Effector memory CD8-positive, alpha-beta T cell (primary cell): ENCODE measurements around the gene COMMD8.
"Not testable (repeated sequence)": the region's sequence is repeated elsewhere in the genome, so short reads cannot be mapped to it uniquely, and the experiment has no call there.

Experiments
- ATAC-seq: fragments of 150-1000 bp; cut with Tn5 transposase; replicated peaks from 2 replicates; pipeline ENCODE4 v1.10.0; 2021; ENCODE audit warnings: mild to moderate bottlenecking, moderate library complexity
- DNase-seq, 3 experiments: peaks; one replicate each; pipeline ENCODE4 v3.0.0; 2021
- H3K27ac Mint-ChIP-seq, 2 donors: one replicate each; pipeline ENCODE4 v1.8.0; 2022; ENCODE audit warnings: mild to moderate bottlenecking in 2 of 2, mixed read lengths in 2 of 2, moderate library complexity in 2 of 2
- H3K27me3 Mint-ChIP-seq, 2 donors: one replicate each; pipeline ENCODE4 v1.8.0; 2022; ENCODE audit warnings: mixed read lengths in 2 of 2
- H3K36me3 Mint-ChIP-seq: one replicate; pipeline ENCODE4 v1.8.0; 2022; ENCODE audit warnings: mild to moderate bottlenecking, moderate library complexity, mixed read lengths; ENCODE audit not compliant: insufficient read depth
- H3K4me1 Mint-ChIP-seq, 2 donors: one replicate each; pipeline ENCODE4 v1.8.0; 2022; ENCODE audit warnings: low read depth in 2 of 2, mixed read lengths in 2 of 2
- H3K4me3 Mint-ChIP-seq, 2 donors: one replicate each; pipeline ENCODE4 v1.8.0; 2022; ENCODE audit warnings: mild to moderate bottlenecking in 2 of 2, mixed read lengths in 2 of 2, moderate library complexity in 2 of 2
- H3K9me3 Mint-ChIP-seq, 2 donors: one replicate each; pipeline ENCODE4 v1.8.0; 2022; ENCODE audit warnings: mixed read lengths in 2 of 2
- total RNA-seq, 9 experiments: gene quantifications; one replicate each; lab custom pipeline; 2026; lab: John Stamatoyannopoulos, UW

COMMD8 gene
- 10.6 to 26.5 (median 18.6) reads per million in 9 experiments for total RNA-seq

GRCh38 chr4:47463235-47463956 is at the start of gene COMMD8:
Gene COMMD8, minus strand, starts transcription at chr4:47463702. Its CDS starts 51 bp downstream, at chr4:47463651.
- Mint-ChIP-seq H3K36me3 (peaks cover 6% of the 10 kb centered on the region), H3K4me1 (peaks cover 25 to 45% of the 10 kb centered on the region in 2 donors), H3K27ac (peak within 1 kb of the TSS; percentile 91 to 92), H3K27me3 (no peaks in the 10 kb centered on the region), H3K4me3 (peak within 1 kb of the TSS; percentile 87 to 90), H3K9me3 (no peaks in the 10 kb centered on the region)
- DNase-seq (peak; percentile 98), ATAC-seq (peak; percentile 91)

- H3K4me3 Mint-ChIP-seq = no peak overlapping the region
- peak; percentile 45 for ATAC-seq
- H3K27ac Mint-ChIP-seq = peak overlapping the region; percentile 5 to 54
- no peaks in the 10 kb centered on the region for H3K27me3 Mint-ChIP-seq
- DNase-seq = no peak
- peaks cover 18 to 19% of the 10 kb centered on the region in 2 donors for H3K4me1 Mint-ChIP-seq
- H3K9me3 Mint-ChIP-seq = no peaks in the 10 kb centered on the region
- peaks cover 6% of the 10 kb centered on the region for H3K36me3 Mint-ChIP-seq
Observed at GRCh38 chr4:47510506-47511143, 47.1 kb upstream of the COMMD8 start.

- Mint-ChIP-seq H3K9me3 (no peaks in the 10 kb centered on the region), H3K36me3 (no peaks in the 10 kb centered on the region), H3K27ac (no peak overlapping the region), H3K4me1 (peaks cover 9 to 12% of the 10 kb centered on the region in 2 donors), H3K4me3 (no peak overlapping the region), H3K27me3 (no peaks in the 10 kb centered on the region)
- ATAC-seq (no peak), DNase-seq (no peak)
Observed at GRCh38 chr4:47505666-47506065, 42.2 kb upstream of the COMMD8 start.

DNA sequence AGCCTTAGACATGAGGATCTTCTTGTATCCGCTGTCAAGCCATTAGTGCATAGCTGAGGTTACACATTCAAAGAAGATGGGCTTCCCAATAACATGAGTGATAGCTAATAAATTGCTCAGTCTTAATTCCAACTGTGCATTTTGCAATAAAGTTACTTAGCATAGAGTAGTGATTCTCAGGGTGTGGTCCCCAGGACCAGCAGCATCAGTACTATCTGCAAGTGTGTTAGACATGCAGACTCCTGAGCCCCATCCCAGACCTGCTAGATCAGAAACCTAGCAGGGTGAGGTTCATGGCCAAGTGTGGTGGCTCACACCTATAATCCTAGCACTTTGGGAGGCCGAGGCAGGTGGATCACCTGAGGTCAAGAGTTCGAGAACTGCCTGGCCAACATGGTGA is 41.6 kb upstream of the COMMD8 start:
- H3K9me3 Mint-ChIP-seq = no peaks in the 10 kb centered on the region
- H3K4me3 Mint-ChIP-seq = no peak overlapping the region
- no peaks in the 10 kb centered on the region for H3K27me3 Mint-ChIP-seq
- no peak overlapping the region for H3K27ac Mint-ChIP-seq
- no peaks in the 10 kb centered on the region for H3K36me3 Mint-ChIP-seq
- no peak for DNase-seq
- H3K4me1 Mint-ChIP-seq = peaks cover 4 to 6% of the 10 kb centered on the region in 2 donors
- ATAC-seq = no peak

GRCh38 chr4:47500776-47501175 is 37.3 kb upstream of the COMMD8 start:
- Mint-ChIP-seq H3K4me3 (no peak overlapping the region), H3K27me3 (no peaks in the 10 kb centered on the region), H3K27ac (no peak overlapping the region), H3K36me3 (no peaks in the 10 kb centered on the region), H3K9me3 (no peaks in the 10 kb centered on the region), H3K4me1 (peaks cover 4 to 11% of the 10 kb centered on the region in 2 donors)
- ATAC-seq (no peak), DNase-seq (no peak)

GRCh38 chr4:47499700-47500099 is 36.2 kb upstream of the COMMD8 start:
- H3K27me3 Mint-ChIP-seq = no peaks in the 10 kb centered on the region
- ATAC-seq (no peak), DNase-seq (no peak)
- H3K27ac Mint-ChIP-seq = no peak overlapping the region
- H3K4me3 Mint-ChIP-seq = no peak overlapping the region
- H3K4me1 Mint-ChIP-seq = peaks cover 4 to 11% of the 10 kb centered on the region in 2 donors
- H3K36me3 Mint-ChIP-seq = no peaks in the 10 kb centered on the region
- no peaks in the 10 kb centered on the region for H3K9me3 Mint-ChIP-seq

- Mint-ChIP-seq H3K4me3 (peak overlapping the region in 1 of 2 donors; percentile 7), H3K9me3 (no peaks in the 10 kb centered on the region), H3K4me1 (peaks cover 4 to 11% of the 10 kb centered on the region in 2 donors), H3K27me3 (no peaks in the 10 kb centered on the region), H3K36me3 (no peaks in the 10 kb centered on the region), H3K27ac (no peak overlapping the region)
- DNase-seq = no peak
- ATAC-seq = no peak
Observed at GRCh38 chr4:47498899-47499298, 35.4 kb upstream of the COMMD8 start.

DNA sequence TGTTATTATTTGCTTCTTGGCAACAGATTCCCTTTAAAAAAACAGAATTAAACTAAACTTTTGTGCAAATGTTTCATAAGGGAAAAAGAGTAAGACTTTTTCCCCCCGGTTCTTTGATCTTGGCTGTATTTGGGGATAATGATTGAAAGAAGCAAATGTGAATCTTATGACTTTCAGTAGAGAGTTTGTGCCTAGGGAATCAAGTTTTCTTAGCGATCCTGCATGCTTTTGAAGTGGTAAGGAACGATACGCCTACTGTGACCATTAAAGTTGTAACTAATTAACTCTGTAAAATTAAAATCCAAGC is 30.6 kb upstream of the COMMD8 start:
- H3K9me3 Mint-ChIP-seq = no peaks in the 10 kb centered on the region
- ATAC-seq (no peak), DNase-seq (no peak)
- H3K36me3 Mint-ChIP-seq = no peaks in the 10 kb centered on the region
- peaks cover 9 to 27% of the 10 kb centered on the region in 2 donors for H3K4me1 Mint-ChIP-seq
- H3K27ac Mint-ChIP-seq = no peak overlapping the region
- H3K4me3 Mint-ChIP-seq = no peak overlapping the region
- H3K27me3 Mint-ChIP-seq = no peaks in the 10 kb centered on the region

DNA sequence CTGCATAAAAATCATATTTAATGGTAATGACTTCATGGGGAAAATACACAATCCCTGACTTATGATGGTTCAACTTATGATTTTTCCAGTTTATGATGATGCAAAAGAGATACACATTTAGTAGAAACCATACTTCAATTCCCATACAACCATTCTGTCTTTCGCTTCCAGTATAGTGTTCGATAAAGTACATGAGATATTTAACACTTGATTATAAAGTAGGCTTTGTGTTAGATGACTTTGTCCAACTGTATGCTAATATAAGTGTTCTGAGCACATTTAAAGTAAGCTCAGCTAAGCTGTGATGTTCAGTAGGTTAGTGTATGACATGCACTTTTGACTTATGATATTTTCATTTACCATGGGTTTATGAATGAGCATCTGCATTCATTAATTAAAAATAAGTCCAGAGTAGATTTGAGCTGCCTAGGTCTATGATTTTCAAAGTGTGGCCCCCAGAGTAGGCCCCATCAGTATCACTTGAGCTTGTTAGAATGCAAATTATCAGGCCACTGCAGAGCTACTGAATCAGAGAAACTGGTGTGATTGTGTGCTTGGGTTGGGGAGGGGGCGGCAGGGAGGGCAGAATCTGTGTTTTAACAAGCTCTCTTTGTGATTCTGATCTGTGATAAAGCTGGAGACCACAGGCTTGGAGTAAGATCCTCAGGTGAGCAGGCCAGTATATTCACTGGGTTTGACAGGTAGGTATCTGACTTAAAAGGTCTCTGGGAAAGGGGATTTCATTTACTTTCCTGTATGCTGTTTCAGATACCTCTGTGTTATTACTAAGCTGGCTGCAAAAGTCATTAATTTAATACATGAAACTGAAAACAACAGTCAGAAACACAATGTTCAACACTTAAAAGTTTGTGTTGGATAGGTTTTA is 30.0 kb upstream of the COMMD8 start:
- Mint-ChIP-seq H3K9me3 (no peaks in the 10 kb centered on the region), H3K36me3 (no peaks in the 10 kb centered on the region), H3K4me1 (peaks cover 8 to 25% of the 10 kb centered on the region in 2 donors), H3K27ac (no peak overlapping the region), H3K4me3 (no peak overlapping the region), H3K27me3 (no peaks in the 10 kb centered on the region)
- DNase-seq = no peak
- ATAC-seq = no peak

DNA sequence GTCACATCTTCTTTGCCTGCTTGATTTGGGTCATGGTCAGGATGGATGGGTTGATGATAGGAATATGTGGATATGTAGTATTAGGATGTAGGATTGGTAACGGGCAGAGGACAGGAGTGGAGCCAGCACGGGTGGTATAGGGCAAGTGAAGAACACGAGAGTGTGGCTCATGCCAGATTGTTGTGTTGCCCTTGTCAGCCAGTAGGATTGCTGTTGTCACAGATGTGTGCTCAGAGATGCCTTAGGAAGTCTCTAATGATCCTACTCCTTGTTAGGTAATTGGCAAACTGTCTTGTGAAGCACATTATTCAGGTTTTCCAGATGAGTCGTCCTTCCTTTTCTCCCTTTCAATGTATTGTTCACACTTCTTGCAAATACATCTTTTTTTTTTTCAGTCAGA is 27.0 kb upstream of the COMMD8 start:
- Mint-ChIP-seq H3K4me1 (peaks cover 10 to 29% of the 10 kb centered on the region in 2 donors), H3K9me3 (no peaks in the 10 kb centered on the region), H3K4me3 (no peak overlapping the region), H3K27ac (no peak overlapping the region), H3K27me3 (no peaks in the 10 kb centered on the region), H3K36me3 (no peaks in the 10 kb centered on the region)
- DNase-seq (peak in 1 of 3 experiments; percentile 12), ATAC-seq (peak; percentile 91)

DNA sequence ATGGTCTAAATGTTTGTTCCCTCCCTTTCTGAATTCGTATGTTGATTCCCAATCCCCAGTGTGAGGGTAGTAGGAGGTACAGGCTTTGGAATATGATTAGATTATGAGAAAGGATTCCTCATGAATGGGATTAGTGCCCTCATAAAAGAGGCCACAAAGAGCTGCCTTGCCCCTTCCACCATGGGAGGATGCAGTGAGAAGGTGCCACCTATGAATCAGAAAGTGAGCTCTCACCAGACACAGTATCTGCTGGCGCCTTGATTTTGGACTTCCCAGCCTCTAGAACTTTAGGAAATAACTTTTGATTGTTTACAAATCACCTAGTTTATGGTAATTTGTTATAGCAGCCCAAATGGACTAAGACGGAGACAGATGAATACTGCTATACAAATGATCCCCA is 25.2 kb upstream of the COMMD8 start:
- Mint-ChIP-seq H3K9me3 (no peaks in the 10 kb centered on the region), H3K36me3 (peaks cover 3% of the 10 kb centered on the region), H3K27ac (no peak overlapping the region), H3K27me3 (no peaks in the 10 kb centered on the region), H3K4me1 (peaks cover 20 to 42% of the 10 kb centered on the region in 2 donors), H3K4me3 (no peak overlapping the region)
- DNase-seq (no peak), ATAC-seq (no peak)

GRCh38 chr4:47486727-47487126 is 23.2 kb upstream of the COMMD8 start:
- Mint-ChIP-seq H3K4me3 (peak overlapping the region; percentile 89 to 100), H3K4me1 (peaks cover 23 to 45% of the 10 kb centered on the region in 2 donors)
- H3K36me3 Mint-ChIP-seq, H3K9me3 Mint-ChIP-seq, H3K27ac Mint-ChIP-seq, DNase-seq, H3K27me3 Mint-ChIP-seq, ATAC-seq: not testable (repeated sequence)

DNA sequence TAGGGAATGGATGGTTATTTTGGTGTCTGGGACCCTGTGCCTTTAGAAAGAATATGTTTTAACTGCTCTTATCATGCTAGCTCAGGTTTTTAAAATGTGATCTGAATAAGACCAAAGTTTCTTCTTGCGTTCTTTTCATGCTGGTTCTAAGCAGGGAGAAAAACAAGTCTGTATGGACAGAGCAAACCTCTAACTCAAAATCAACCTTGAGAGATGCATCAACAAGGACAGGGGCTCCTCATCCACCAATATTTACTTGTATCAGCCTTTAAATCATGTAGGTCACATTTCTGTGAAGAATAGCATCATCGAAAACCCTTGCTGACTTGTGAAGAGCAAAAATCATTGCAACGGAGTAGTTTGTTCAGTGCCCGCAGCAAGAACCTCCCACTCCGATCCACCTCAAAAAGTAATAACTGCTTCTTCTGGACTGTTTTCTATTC is 22.8 kb upstream of the COMMD8 start:
- Mint-ChIP-seq H3K9me3 (no peaks in the 10 kb centered on the region), H3K4me1 (peaks cover 23 to 40% of the 10 kb centered on the region in 2 donors), H3K4me3 (peak overlapping the region; percentile 89 to 100), H3K36me3 (peaks cover 3% of the 10 kb centered on the region), H3K27me3 (no peaks in the 10 kb centered on the region), H3K27ac (peak overlapping the region; percentile 93 to 98)
- no peak for ATAC-seq
- no peak for DNase-seq
